AG10803 (cell line): ENCODE measurements around the gene DYRK2.

Source experiments
- DNase-seq: peaks from one replicate; pipeline ENCODE4 v3.0.0; 2010; ENCODE audit warnings: low read depth
- H3K4me3 ChIP-seq: 2 replicates; pipeline ENCODE4 v1.5.1; 2011; ENCODE audit warnings: mild to moderate bottlenecking, low read length, control low read depth
- TF ChIP-seq, protein P1 (sequence below): conservative IDR thresholded peaks from 2 replicates; pipeline ENCODE4 v1.5.1; 2011; ENCODE audit warnings: mild to moderate bottlenecking, low read length, control low read depth, inconsistent platforms

The DYRK2 gene

GRCh38 chr12:67710582-67710981 is 62.0 kb downstream of the DYRK2 start:
- H3K4me3 ChIP-seq = no peak overlapping the region
- TF ChIP-seq, protein P1, sequence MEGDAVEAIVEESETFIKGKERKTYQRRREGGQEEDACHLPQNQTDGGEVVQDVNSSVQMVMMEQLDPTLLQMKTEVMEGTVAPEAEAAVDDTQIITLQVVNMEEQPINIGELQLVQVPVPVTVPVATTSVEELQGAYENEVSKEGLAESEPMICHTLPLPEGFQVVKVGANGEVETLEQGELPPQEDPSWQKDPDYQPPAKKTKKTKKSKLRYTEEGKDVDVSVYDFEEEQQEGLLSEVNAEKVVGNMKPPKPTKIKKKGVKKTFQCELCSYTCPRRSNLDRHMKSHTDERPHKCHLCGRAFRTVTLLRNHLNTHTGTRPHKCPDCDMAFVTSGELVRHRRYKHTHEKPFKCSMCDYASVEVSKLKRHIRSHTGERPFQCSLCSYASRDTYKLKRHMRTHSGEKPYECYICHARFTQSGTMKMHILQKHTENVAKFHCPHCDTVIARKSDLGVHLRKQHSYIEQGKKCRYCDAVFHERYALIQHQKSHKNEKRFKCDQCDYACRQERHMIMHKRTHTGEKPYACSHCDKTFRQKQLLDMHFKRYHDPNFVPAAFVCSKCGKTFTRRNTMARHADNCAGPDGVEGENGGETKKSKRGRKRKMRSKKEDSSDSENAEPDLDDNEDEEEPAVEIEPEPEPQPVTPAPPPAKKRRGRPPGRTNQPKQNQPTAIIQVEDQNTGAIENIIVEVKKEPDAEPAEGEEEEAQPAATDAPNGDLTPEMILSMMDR = no peak
- DNase-seq = peak; percentile 27

DNA sequence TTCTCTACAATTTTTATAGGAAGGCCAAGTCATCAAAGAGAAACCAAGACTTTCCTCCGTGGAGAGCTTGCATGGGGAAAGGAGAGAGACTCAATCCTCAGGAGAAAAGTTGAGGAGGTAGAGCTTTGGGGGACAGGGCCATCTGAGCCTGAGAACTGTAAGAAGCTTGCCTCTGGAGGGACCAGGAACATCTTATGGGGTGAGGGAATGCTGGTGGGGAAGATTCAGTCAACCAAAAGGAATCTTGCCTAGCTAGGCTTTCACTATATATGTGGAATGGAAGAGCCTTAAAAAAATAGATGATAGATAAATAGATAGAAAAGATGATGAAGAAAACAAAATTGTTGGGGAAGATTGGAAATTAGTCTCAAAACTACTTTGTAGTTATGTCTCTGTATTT is 63.5 kb downstream of the DYRK2 start:
- DNase-seq = no peak

DNA sequence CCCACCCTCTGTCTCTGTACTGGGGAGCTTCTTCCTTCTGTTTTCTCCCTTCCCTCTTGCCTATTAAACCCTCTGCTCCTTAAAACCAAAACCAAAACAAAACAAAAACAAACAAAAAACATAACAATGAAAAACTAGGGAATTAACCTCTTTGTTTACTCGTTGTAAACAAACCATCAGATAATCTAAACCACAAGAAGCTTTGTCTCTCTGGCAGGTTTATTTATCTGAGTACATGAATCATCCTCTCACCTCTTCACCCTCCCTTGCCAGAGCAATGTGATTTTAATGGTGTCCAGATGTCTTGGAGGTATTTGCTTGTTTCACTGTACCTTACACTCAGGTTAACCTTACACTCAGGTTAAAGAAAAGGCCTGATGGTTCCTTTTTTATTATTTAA is 66.1 kb downstream of the DYRK2 start:
- TF ChIP-seq, protein P1 = no peak
- DNase-seq = no peak
- no peak overlapping the region for H3K4me3 ChIP-seq

More for the DNA sequence above, 63.5 kb downstream of the DYRK2 start:
- TF ChIP-seq, protein P1 = no peak
- no peak overlapping the region for H3K4me3 ChIP-seq
